Vagina (tissue), 2 donors: Measurements from ENCODE around the gene CUEDC2.

Experiments
- CTCF ChIP-seq, 3 experiments: fragments of 450-650 bp in 2 of 3; fragments of 200-600 bp in 1 of 3; sonication (generic) in 1 of 3; IDR thresholded peaks; one replicate each; pipeline ENCODE4 v1.5.1; 2017 to 2019; ENCODE audit warnings: antibody characterized with exemption in 3 of 3, mild to moderate bottlenecking in 2 of 3, moderate library complexity in 2 of 3
- POLR2A ChIP-seq, 2 donors: fragments of 450-650 bp; IDR thresholded peaks; one replicate each; pipeline ENCODE4 v1.6.1; 2017; ENCODE audit warnings: antibody characterized with exemption in 2 of 2, mild to moderate bottlenecking in 2 of 2, moderate library complexity in 2 of 2
- POLR2AphosphoS5 ChIP-seq, 2 donors: sonication (generic); formaldehyde crosslinking; IDR thresholded peaks; one replicate each; pipeline ENCODE4 v1.9.0; 2017; ENCODE audit warnings: antibody characterized with exemption in 2 of 2, mild to moderate bottlenecking in 2 of 2, low read depth in 1 of 2; ENCODE audit not compliant: insufficient read depth in 1 of 2

GRCh38 chr10:102375867-102376266 is 56.5 kb downstream of the CUEDC2 start:
- TF ChIP-seq CTCF (IDR thresholded peaks at IDR 0.05) (no peak), POLR2A (IDR thresholded peaks at IDR 0.05) (no peak), POLR2AphosphoS5 (IDR thresholded peaks at IDR 0.05; ENCODE audit: insufficient read depth in 1 of 2, low read depth in 1 of 2) (no peak)
